Endodermal cell (in vitro differentiated cells): Measurements from ENCODE around the gene VPS26C. TPM values are rescaled to one million over a fixed set of nuclear protein-coding genes. Genes with fewer than 3 reads are reported as not detected.

Experiments used
- DNase-seq: peaks from one replicate; pipeline ENCODE4 v3.0.0-alpha.2; 2017
- H3K27ac ChIP-seq: 2 replicates; pipeline ENCODE4 v1.5.1; 2013; ENCODE audit warnings: mild to moderate bottlenecking, low read depth, low read length, moderate library complexity
- H3K27me3 ChIP-seq: 2 replicates; pipeline ENCODE4 v1.6.1; 2013; ENCODE audit warnings: mild to moderate bottlenecking, low read length, moderate library complexity; ENCODE audit not compliant: insufficient read depth, control insufficient read depth, poor library complexity, severe bottlenecking
- H3K36me3 ChIP-seq: 2 replicates; pipeline ENCODE4 v1.7.0; 2013; ENCODE audit warnings: mild to moderate bottlenecking, low read length, moderate library complexity; ENCODE audit not compliant: control insufficient read depth, insufficient read depth
- H3K4me1 ChIP-seq: one replicate; pipeline ENCODE4 v1.7.0; 2013; ENCODE audit warnings: low read length; ENCODE audit not compliant: control insufficient read depth, insufficient read depth
- H3K4me3 ChIP-seq: 2 replicates; pipeline ENCODE4 v1.5.1; 2013; ENCODE audit warnings: mild to moderate bottlenecking, low read length, moderate library complexity
- H3K9ac ChIP-seq: 2 replicates; pipeline ENCODE4 v1.6.1; 2013; ENCODE audit warnings: mild to moderate bottlenecking, low read length, moderate library complexity; ENCODE audit not compliant: poor library complexity, severe bottlenecking; ENCODE audit errors: extremely low read depth
- H3K9me3 ChIP-seq: 2 replicates; pipeline ENCODE4 v1.6.1; 2013; ENCODE audit warnings: mild to moderate bottlenecking, low read length, moderate library complexity; ENCODE audit not compliant: control insufficient read depth
- H3K27ac Mint-ChIP-seq: 2 replicates; pipeline ENCODE4 v1.8.0; 2020; ENCODE audit warnings: mixed read lengths
- H3K27me3 Mint-ChIP-seq: 2 replicates; pipeline ENCODE4 v1.8.0; 2021; ENCODE audit warnings: mild to moderate bottlenecking, mixed read lengths; ENCODE audit not compliant: insufficient read depth
- H3K36me3 Mint-ChIP-seq: 2 replicates; pipeline ENCODE4 v1.8.0; 2020; ENCODE audit warnings: low read depth, mixed read lengths
- H3K4me1 Mint-ChIP-seq: 2 replicates; pipeline ENCODE4 v1.8.0; 2020; ENCODE audit warnings: mixed read lengths
- H3K4me3 Mint-ChIP-seq: 2 replicates; pipeline ENCODE4 v1.8.0; 2020; ENCODE audit warnings: mild to moderate bottlenecking, moderate library complexity, mixed read lengths
- H3K9me3 Mint-ChIP-seq: 2 replicates; pipeline ENCODE4 v1.8.0; 2020; ENCODE audit warnings: mild to moderate bottlenecking, mixed read lengths
- WGBS, 2 experiments: methylation state at CpG; one replicate each; pipeline versions ENCODE4 v1.1.5 to v1.1.7; 2013; ENCODE audit warnings: missing lambda C conversion rate in 2 of 2, mixed read lengths in 1 of 2; ENCODE audit not compliant: insufficient coverage in 1 of 2, insufficient read length in 1 of 2; 5-methylcytosine and 5-hydroxymethylcytosine counted together
- total RNA-seq, 2 donors: library from RNA; stranded (reverse); fragmentation: NEBNext Ultra II Directional in 1 of 2; extraction: Animal tissue kit (Norgen Biotek cat#: 25700) in 1 of 2; gene quantifications; 2 replicates in 1 of 2; 3 replicates in 1 of 2; pipeline ENCODE4 v1.2.1, GENCODE V29; 2021
- TF ChIP-seq, protein P1 (sequence below): fragments of 200-600 bp; sonication (generic); conservative IDR thresholded peaks from 2 replicates; pipeline ENCODE4 v1.5.0; 2021; ENCODE audit warnings: antibody characterized with exemption, mild to moderate bottlenecking

The VPS26C gene
- total RNA-seq, 2 donors from 2014 or later: 37.1 to 61.0 TPM

DNA sequence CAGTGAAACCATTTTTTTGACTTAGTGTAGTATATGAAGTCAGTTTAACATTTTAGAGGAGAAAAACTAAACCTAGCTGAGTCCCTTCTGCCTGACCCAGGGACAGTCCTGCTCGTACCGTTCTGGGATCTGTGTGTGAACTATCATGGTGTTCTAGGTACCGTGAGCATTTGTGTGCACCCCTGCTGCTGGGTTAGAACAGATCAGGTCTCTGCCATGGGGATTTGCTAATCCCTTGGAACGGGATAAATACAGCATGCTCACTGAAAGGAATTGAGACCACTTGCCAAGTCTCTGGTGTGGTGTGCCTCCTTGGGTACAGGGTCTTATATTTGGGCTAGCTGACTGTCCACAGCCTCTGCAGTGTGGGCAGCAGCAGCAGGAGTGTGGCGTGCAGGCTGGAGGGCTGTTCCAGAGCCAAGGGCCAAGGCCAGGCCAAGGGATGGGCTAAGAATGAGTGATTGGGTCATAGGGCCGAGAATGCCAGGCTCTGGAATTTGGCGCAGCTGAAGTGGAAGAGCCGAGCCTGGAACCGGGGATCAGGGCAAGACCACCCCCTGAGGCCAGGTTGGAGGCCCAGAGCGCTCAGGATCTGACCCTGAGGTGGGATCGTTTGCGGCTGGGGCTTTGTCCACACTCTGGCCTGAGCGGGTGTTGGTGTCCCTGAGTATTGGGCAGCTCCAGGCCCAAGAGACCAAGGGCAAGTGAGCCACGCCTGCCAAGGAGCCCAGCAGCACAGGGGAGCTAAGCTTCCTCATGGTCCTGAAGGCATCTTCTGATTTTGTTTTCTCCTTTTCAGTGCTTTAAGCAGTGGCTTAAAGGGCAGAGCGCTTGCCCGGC is 66.3 kb downstream of the VPS26C start:
- H3K36me3 ChIP-seq: peaks cover 94% of the 10 kb centered on the region
- DNase-seq: no peak
- H3K4me3 ChIP-seq: no peak overlapping the region
- H3K9ac ChIP-seq: no peak overlapping the region
- H3K27me3 Mint-ChIP-seq: no peaks in the 10 kb centered on the region
- no peak overlapping the region for H3K27ac ChIP-seq
- H3K4me3 Mint-ChIP-seq: no peak overlapping the region
- TF ChIP-seq, protein P1, sequence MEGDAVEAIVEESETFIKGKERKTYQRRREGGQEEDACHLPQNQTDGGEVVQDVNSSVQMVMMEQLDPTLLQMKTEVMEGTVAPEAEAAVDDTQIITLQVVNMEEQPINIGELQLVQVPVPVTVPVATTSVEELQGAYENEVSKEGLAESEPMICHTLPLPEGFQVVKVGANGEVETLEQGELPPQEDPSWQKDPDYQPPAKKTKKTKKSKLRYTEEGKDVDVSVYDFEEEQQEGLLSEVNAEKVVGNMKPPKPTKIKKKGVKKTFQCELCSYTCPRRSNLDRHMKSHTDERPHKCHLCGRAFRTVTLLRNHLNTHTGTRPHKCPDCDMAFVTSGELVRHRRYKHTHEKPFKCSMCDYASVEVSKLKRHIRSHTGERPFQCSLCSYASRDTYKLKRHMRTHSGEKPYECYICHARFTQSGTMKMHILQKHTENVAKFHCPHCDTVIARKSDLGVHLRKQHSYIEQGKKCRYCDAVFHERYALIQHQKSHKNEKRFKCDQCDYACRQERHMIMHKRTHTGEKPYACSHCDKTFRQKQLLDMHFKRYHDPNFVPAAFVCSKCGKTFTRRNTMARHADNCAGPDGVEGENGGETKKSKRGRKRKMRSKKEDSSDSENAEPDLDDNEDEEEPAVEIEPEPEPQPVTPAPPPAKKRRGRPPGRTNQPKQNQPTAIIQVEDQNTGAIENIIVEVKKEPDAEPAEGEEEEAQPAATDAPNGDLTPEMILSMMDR: no peak
- peaks cover 2% of the 10 kb centered on the region for H3K4me1 ChIP-seq
- H3K9me3 Mint-ChIP-seq: no peaks in the 10 kb centered on the region
- no peak overlapping the region for H3K27ac Mint-ChIP-seq
- peaks cover 79% of the 10 kb centered on the region for H3K36me3 Mint-ChIP-seq
- no peaks in the 10 kb centered on the region for H3K27me3 ChIP-seq
- 92 to 96% methylated on average over 13 to 16 of the region's 16 CpGs for WGBS, 2 experiments
- H3K4me1 Mint-ChIP-seq: peaks cover 14% of the 10 kb centered on the region
- H3K9me3 ChIP-seq: no peaks in the 10 kb centered on the region

DNA sequence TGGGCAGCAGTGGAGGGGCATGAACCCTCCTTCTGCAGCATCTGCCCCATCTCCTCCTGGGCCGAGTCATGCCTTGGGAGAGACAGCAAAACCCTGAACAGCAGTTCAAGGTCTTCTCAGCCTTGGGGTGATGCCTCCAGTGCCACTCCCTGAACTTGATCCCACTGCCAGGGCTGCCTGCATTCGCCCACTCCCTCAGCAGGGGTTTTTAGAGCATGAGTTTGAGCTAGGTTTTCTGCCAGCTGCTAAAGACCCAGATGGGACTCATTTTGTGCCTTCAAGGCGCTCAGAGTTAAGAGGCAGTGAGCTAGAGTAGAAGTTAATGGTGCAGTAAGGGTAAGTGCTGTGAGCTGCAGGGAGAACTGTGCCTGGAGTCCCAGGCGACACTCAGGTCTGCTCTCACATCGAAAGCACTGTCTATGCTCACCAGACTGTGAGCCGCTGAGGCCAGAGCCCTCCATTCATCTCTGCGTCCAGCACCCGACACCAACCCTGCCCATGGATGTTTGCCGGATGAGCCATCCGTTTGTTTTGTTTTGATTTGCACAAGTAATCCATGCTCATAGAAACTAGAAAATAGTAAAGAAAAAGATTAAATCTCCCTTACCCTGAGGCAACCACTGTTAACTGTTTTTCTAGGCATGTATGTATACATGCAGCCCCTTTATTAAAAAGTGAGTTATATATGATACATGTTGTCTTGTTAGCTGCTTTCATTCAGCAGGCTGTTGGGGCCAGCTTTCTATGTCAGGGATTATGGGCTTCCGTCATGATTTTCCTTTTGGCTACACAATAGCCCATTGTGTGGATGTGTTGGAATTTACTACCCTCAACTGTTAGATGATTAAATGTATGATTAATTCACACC is 67.8 kb downstream of the VPS26C start:
- Histone ChIP-seq H3K9ac (no peak overlapping the region), H3K36me3 (peaks cover 97% of the 10 kb centered on the region), H3K4me1 (peaks cover 2% of the 10 kb centered on the region), H3K27me3 (no peaks in the 10 kb centered on the region), H3K27ac (no peak overlapping the region), H3K4me3 (no peak overlapping the region), H3K9me3 (no peaks in the 10 kb centered on the region)
- TF ChIP-seq, protein P1: no peak
- Mint-ChIP-seq H3K27ac (peak overlapping the region; percentile 69), H3K4me1 (peaks cover 14% of the 10 kb centered on the region), H3K9me3 (no peaks in the 10 kb centered on the region), H3K27me3 (no peaks in the 10 kb centered on the region), H3K36me3 (peaks cover 82% of the 10 kb centered on the region), H3K4me3 (no peak overlapping the region)
- no peak for DNase-seq
- 94 to 97% methylated on average over 8 to 11 of the region's 11 CpGs for WGBS, 2 experiments

DNA sequence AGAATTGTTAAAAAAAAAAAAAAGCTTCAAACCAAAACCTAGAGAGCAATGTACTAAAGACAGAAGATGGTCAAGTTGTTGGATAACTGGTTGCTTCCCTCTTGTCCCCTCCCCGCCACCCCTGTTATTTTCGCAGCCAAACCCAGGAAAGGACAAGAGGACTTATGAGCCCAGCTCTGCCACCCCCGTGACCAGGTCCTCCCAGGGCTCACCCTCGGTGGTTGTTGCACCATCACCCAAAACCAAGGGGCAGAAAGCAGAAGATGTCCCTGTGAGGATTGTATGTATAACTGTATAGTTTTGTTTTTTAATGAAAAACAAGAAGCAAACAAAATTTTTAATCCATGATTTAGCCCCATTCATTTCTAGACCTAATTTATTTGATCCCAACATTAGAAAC is 69.4 kb downstream of the VPS26C start:
- TF ChIP-seq, protein P1: no peak
- H3K36me3 Mint-ChIP-seq: peaks cover 82% of the 10 kb centered on the region
- Histone ChIP-seq H3K4me1 (peaks cover 2% of the 10 kb centered on the region), H3K27ac (no peak overlapping the region), H3K4me3 (no peak overlapping the region), H3K9ac (no peak overlapping the region), H3K9me3 (no peaks in the 10 kb centered on the region), H3K36me3 (peaks cover 100% of the 10 kb centered on the region), H3K27me3 (no peaks in the 10 kb centered on the region)
- H3K27me3 Mint-ChIP-seq: no peaks in the 10 kb centered on the region
- WGBS, 2 experiments: 96% methylated on average over 3 to 4 of the region's 4 CpGs
- no peak overlapping the region for H3K27ac Mint-ChIP-seq
- no peaks in the 10 kb centered on the region for H3K9me3 Mint-ChIP-seq
- peaks cover 24% of the 10 kb centered on the region for H3K4me1 Mint-ChIP-seq
- H3K4me3 Mint-ChIP-seq: no peak overlapping the region
- DNase-seq: no peak
